OCI-M2 (cell line): ENCODE results near the gene GRAMD4.

ENCODE experiments used
- DNase-seq: peaks from one replicate; lab custom pipeline; 2025; ENCODE audit not compliant: unreplicated experiment; lab: John Stamatoyannopoulos, UW

Gene GRAMD4

DNA sequence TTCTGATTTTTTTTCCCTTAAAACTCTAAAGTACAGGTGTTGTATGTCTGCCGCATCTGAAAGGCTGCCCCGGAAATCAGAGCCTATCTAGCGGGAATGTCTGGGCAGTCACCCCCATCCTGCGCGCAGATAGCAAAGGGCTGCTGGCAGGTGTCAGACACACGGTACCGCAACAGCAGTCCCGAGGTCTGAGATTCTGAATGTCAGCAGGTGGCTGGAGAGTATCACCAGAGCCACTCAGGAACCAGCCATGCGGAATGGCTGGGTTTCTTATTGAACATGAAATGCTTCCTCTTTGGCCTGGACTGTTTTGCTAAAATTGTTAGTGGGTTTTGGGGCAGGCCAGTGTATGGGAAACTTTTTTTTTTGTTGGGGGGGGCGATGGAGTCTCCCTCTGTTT is 64.5 kb downstream of the GRAMD4 start:
- no peak for DNase-seq

GRCh38 chr22:46686221-46687047 is 66.2 kb downstream of the GRAMD4 start:
- no peak for DNase-seq

DNA sequence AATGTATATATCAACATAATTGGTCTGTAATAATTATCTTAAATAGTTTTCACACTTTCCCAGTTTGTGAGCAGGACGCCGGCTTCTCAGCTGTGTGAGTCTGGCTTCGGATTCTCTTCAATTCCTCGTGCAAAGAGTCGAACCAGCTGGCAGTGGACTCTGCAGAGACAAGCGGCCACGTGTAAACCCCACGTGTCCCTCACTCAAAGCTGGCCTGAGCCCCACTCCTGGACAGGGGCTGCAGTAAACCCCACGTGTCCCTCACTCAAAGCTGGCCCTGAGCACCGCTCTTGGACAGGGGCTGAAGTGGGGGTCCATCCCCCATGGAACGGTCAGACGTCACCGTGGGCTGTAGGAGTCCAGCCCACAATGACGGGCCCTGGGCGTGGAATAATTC is 66.9 kb downstream of the GRAMD4 start:
- no peak for DNase-seq

DNA sequence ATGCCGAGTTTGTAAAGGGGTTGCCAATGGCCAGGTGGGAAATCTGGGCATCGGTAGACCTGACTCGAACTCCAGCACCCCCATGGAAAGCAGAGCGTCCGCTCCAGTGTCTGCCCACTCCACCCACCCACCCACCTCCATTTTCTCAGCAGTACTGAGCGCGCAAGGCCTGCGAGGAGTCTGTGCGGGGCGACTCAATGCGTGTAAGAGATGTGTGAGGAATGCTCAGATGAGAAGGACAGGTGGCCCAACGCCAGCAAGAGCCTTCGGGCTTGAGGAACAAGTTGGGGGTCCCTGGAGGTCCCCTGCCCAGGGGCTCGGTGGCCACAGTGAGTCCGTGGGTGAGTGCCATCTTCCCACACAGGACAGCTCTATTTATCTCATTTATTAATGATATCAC is 67.3 kb downstream of the GRAMD4 start:
- DNase-seq, result no peak

DNA sequence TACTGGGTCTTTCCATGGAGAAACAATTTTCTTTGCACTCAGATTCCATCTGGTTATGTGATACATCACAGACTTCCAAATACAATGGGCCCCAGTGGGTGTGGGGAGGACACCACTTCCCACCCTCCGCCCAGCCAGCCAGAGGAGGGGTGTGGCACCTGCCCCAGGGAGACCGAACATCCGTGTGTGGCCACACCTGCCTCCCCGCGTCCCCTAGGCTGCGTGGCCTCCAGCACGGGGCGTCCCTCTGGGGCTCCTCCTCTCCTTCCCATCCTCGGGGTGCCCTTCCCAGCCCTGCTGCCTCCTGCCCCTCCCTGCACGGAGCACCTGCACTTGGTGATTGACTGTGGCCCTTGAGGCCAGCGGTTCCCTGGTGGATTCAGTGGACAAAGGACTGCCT is 68.8 kb downstream of the GRAMD4 start:
- no peak for DNase-seq

DNA sequence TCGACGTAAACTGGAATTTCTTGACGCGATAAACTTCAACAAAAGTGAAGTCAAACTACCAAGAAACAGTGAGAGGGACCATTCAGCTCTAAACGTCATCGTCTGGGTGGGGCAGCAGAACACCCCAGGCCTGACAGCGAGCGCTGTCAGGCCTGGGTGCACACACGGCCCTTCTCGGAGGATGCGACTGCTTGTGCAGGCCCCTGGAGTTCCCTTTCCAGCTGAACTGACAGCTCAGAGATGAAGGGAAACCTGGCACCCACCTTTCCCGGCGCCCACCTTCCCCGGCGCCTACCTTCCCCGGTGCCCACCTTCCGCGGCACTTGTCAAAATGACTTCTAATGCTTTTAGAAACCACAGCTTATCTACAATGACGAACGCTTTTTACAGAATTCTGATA is 70.0 kb downstream of the GRAMD4 start:
- DNase-seq, result no peak

DNA sequence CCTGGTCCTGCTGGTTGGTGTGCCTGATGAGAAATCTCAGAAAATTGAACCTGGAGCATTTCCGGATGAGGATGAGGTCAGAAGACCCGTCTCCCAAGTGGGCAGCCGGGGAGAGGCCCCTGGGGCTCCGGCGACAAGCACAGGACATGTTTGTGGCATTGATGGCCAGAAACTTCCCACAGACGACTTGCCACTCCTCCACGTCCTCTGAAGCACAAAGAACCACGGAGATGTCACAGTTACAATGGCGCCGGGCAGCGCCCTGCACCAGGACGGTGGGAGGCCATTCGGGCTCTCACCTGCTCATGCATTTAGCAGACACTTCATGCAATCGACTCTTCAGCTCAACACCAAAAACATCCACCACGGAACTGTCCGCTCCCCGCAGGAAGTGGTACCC is 71.4 kb downstream of the GRAMD4 start:
- no peak for DNase-seq

DNA sequence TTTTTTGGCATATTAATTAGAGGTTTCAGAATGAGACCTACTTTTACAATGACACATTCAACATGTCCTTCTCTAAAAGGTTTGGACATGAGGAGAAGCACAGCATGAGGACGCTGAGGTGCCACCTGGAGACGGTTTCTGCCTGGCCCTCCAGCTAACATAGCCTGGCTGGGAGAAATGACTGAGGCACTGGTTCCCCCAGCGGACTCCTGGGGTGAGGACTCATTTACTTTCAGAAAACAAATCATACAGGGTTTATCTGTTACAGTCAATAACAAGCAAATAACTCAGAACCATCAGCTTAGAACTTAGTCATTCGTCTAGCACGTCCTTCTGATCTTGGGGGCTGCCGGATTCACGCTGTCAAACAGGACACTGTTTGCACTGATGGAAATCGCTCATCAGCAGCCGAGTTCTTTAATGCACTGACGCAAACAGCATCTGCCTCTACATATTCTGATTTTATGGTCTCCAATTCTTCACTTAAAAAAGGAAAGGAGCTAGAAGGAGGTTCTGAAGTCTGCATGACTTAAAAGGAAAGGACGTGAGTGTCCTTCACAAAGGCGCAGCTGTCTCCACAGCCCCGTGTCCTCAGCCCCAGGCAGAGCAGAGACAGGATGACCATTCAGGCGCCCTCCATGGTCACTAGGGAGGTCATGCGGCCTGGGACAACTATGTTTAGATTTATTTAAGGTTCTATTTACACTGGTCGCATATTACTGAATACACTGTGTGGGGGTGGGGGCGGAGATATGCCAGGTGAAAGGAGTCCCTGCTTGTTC is 73.6 kb downstream of the GRAMD4 start:
- no peak for DNase-seq

DNA sequence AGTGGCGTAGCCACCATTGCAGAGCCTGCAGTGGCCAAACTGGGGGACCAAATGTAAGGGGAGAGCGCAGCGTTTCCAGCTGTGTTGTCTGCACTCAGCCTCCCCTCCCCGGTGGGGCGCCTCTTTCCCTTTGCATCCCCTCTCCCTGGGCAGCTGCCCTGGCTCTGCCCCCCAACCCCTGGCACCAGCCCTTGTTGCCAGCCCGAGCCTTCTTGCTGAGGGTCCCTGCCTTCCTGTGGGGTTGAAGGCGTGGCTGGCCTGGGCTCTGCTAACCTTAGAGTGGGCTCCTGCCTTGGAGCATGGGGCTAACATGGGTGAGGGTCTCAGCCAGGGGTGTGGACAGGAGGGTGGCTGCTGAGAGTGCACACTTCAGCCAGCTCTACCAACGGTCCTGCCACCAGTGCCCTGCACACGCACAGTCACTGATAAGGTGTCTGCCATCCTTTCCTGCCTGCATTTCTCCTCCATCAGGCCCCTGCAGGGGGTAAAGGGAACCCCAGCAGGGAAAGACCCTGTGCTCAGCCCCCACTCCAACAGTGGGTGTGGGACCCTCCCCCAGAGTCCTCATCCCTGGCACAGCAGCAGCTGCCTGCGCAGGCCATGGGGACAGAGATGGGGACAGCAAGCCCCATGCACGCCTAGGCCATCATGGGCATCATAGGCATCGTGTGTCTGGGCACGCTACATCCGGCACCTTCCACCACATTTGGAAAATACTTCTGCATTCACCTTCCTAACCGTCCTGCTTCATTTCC is 74.4 kb downstream of the GRAMD4 start:
- DNase-seq, result no peak

GRCh38 chr22:46695346-46696228 is 75.4 kb downstream of the GRAMD4 start:
- DNase-seq, result no peak

DNA sequence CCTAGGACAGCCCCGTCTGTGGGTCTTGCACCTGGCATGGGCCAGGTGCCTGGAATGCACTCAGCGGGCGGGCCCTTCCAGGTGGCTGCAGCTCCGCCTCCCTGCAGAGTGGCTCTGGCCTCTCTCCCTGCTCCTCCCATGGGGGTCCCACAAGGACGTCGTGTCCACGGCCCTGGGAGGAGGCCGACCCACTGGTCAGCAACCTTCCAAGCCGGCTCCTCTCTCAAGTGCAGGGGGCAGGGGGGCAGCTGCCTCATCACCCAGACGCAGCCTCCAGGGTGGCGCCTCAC is 76.0 kb downstream of the GRAMD4 start:
- no peak for DNase-seq

- DNase-seq, result no peak
These were observed 76.4 kb downstream of the GRAMD4 start for GRCh38 chr22:46696614-46697013.

DNA sequence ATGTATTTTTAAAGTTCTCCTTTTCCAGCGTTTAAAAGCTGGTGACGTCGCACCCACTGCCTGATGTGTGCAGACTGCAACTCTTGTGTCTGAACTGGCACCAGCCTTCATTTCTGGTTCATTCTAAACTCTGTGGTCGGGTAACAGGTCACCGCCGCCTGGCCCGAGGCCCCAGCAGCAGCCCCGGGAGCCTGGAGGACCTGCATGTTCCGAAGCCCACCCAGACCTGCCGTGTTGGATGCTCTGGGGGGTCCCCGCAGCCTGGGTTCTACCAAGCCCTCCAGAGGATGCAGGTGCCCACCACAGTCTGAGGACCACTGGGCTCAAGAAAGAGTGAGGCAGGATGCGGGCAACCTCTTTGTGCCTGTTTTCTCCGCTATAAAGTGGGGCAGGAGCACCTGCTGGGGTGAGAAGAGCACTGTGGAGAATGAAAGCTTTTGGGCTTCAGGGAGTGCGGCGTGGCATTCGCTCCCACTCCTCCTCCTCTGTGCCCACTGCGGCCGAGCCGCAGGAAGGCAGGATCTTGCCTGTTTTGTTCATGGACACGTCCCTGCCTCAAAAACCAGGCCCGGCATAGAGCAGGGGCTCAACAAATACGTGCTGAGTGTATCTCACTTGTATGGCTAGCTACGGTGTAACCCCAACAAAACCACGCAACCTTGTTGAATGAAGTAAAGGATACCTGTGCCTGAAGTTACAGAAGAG is 77.8 kb downstream of the GRAMD4 start:
- no peak for DNase-seq

DNA sequence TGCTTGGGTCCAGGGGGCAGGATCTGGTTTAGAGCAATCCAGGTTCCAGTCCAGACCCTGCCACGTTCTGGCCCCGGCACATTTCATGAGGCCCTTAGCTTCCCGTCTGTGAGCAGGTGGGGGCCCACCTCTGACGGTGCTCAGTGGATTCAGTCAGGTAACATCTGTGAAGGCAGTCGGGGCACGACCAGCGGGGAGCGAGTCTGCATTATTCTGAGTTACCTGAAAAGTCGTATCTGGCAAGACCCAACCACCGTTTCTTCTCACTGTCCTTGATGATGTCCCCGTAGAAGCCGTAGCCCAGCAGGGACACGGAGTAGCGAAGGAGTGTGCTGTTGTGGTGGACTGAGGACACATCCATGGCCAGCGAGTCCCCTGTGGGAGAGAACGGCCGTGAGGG is 78.9 kb downstream of the GRAMD4 start:
- no peak for DNase-seq

DNA sequence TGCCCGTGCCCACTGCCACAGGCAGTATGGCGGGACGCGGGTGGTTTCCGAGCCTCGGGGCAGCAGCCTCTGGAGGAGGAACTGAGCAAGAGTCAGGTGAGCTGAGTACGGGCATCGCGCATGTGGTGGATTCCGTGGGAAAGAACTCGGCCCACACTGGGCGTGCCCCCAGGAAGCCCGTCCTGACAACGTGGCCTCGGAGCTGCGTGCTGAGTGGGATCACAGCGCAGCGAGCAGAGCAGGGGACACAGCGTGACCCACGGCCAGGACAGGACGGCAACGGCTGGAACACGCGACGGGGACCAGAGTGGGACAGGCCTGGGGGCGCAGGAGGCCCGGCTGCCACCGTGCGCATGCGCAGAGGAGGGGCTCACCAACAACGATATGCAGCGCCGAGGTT is 81.1 kb downstream of the GRAMD4 start:
- DNase-seq, result no peak

DNA sequence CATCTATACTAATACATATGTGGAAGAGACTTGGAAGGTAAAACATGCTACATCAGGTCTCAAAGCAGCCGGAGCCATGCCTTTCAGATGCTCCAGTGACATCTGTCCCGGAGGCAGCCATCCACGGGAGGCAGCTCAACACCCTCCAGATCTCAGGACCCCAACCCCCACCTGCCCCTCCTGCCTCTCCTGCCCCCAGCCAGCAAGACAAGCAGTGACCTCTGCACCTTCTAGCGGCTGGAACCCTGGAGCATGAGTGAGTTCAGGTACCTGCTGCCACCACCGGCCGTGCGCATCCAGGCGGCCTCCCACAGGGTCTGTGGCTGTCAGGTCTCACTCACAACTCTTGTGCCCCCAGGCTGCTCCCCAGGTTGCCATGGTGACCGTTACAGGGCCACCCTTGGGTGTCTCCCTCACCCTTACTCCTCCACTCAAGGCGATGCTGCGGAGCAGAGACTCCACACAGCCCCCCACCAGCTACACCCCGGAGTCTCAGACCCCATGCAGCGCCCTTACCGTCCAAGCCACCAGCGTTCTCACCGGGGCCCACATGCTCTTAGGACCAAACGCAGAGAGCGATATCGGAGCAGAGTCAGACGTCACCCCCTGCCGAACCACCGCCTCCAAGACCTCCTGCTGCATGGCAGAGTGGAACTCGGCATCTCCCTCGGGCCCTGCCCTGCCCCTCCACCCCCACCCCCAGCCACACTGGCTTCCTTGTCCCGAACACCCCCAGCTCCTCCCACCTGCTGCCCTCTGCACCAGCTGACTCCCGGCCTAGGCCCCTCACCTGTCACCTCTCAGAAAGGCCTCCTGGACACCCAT is 83.2 kb downstream of the GRAMD4 start:
- no peak for DNase-seq

DNA sequence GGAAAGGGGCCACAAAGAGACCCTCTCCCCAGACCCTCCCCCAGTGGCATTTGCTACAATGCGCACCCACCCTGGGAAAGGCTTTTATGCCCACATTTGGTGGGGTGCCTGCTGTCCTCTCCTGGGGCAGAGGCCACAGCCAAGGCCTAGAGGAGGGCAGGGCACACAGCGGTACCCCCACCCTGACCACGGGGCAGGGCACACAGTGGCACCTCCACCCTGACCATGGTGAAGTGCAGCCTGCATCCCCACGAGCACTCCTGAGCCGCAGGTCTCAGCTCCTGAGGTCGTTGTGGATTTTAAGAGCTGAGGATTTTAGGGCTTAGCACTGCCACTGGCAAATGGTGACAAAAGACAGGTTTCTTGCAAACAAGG is 83.8 kb downstream of the GRAMD4 start:
- DNase-seq, result no peak

GRCh38 chr22:46706060-46706459 is 85.9 kb downstream of the GRAMD4 start:
- no peak for DNase-seq

- no peak for DNase-seq
These were observed 87.1 kb downstream of the GRAMD4 start for GRCh38 chr22:46707305-46707704.
